Measurements from ENCODE around the gene EIF2A. TPM values are rescaled to one million over a fixed set of nuclear protein-coding genes. Genes with fewer than 3 reads are reported as not detected.

EIF2A gene
- total RNA-seq, 2 donors from 2014 or later, result 86.7 to 112 TPM

DNA sequence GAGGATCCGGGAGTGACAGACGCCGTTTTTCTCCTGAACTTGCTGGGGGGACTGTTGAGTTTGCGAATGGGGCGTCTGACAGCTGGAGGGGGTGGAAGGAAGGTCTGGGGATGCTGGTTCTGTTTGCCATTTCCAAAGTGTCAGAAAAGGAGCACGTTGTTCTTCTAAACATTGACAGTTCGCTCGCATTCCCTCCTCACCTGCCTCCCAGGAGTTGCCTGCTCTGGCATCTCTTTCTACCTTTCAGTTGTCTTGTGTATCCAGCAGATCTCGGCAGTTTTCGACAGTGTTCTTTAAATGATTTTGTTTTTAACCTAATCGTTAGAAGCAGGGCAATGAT is 57.4 kb downstream of the EIF2A start:
- peak overlapping the region; percentile 96 to 98 for H3K27ac ChIP-seq
- H3K36me3 ChIP-seq, result no peaks in the 10 kb centered on the region
- peak overlapping the region; percentile 71 to 78 for H3K4me3 ChIP-seq
- no peak for DNase-seq (ENCODE audit: low spot score)
- peaks cover 0 to 55% of the 10 kb centered on the region in 2 donors for H3K4me1 ChIP-seq
- H3K9me3 ChIP-seq, result no peaks in the 10 kb centered on the region
- TF ChIP-seq CTCF (IDR thresholded peaks at IDR 0.05), result no peak
- no peaks in the 10 kb centered on the region for H3K27me3 ChIP-seq

DNA sequence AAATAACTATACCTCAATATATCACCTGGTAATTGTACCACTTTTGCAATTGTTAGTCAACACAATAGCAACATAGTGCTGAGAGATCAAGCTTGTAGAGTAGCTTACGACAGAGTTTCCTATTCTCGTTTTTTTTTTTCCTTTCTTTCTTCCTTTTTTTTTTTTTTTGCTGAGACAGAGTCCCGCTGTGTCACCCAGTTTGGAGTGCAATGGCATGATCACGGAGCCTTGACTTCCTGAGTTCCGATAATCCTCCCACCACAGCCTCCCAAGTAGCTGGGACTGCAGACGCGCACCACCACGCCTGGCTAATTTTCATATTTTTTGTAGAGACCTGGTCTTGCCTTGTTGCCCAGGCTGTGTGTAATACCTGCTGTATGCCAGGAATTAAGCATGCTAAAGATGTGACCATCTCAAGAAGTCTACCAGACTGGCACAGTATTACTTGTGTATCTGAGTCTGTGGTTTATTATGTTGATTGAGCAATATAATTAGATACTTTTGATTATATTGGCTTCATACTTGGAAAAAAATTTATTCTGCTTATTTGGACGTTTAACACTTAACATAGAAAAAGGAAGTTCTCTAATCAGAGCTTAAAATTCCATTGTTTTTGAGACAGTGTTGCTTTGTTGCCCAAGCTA is 59.5 kb downstream of the EIF2A start:
- no peak for DNase-seq (ENCODE audit: low spot score)
- Histone ChIP-seq H3K9me3 (no peaks in the 10 kb centered on the region), H3K36me3 (no peaks in the 10 kb centered on the region), H3K27ac (peak overlapping the region; percentile 0 to 1), H3K4me1 (peaks cover 0 to 52% of the 10 kb centered on the region in 2 donors), H3K4me3 (no peak overlapping the region), H3K27me3 (no peaks in the 10 kb centered on the region)
- no peak for TF ChIP-seq CTCF (IDR thresholded peaks at IDR 0.05)

- peaks cover 5% of the 10 kb centered on the region for H3K36me3 ChIP-seq
- TF ChIP-seq CTCF (IDR thresholded peaks at IDR 0.05), result no peak
- no peak for DNase-seq (ENCODE audit: low spot score)
- no peaks in the 10 kb centered on the region for H3K9me3 ChIP-seq
- H3K4me3 ChIP-seq, result no peak overlapping the region
- peaks cover 0 to 52% of the 10 kb centered on the region in 2 donors for H3K4me1 ChIP-seq
- H3K27ac ChIP-seq, result no peak overlapping the region
- no peaks in the 10 kb centered on the region for H3K27me3 ChIP-seq
These were observed 60.9 kb downstream of the EIF2A start for GRCh38 chr3:150607267-150608065.

- peaks cover 5% of the 10 kb centered on the region for H3K36me3 ChIP-seq
- no peak for TF ChIP-seq CTCF (IDR thresholded peaks at IDR 0.05)
- H3K4me1 ChIP-seq, result peaks cover 0 to 43% of the 10 kb centered on the region in 2 donors
- no peaks in the 10 kb centered on the region for H3K9me3 ChIP-seq
- no peak overlapping the region for H3K27ac ChIP-seq
- no peak for DNase-seq (ENCODE audit: low spot score)
- no peak overlapping the region for H3K4me3 ChIP-seq
- no peaks in the 10 kb centered on the region for H3K27me3 ChIP-seq
These were observed 63.4 kb downstream of the EIF2A start for GRCh38 chr3:150609988-150610387.

DNA sequence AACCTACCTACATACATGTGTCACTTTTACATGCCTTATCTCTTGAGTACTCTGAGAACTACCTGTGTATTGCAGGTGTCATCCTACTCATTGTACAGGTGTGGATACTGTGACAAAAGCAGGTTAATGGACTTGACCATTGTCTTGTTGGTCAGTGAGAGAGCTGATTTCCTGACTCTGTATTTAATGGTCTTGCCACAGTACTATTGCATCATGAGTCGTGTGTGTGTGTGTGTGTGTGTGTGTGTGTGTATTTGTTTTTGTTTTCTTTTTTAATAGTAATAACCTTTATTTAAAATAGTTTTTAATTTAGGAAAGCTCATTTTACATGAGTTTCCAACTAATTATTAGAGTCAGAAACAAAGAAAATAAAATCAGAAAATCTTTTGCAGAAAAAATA is 64.2 kb downstream of the EIF2A start:
- no peak for DNase-seq (ENCODE audit: low spot score)
- Histone ChIP-seq H3K4me1 (peaks cover 0 to 35% of the 10 kb centered on the region in 2 donors), H3K4me3 (no peak overlapping the region), H3K27ac (no peak overlapping the region), H3K9me3 (no peaks in the 10 kb centered on the region), H3K36me3 (peaks cover 5% of the 10 kb centered on the region), H3K27me3 (no peaks in the 10 kb centered on the region)
- TF ChIP-seq CTCF (IDR thresholded peaks at IDR 0.05), result no peak

Data from right atrium auricular region (tissue), 2 donors.